GM12878 (cell line): ENCODE results near the gene DNAH5.

ENCODE experiments used
- CREB1 ChIP-seq: IDR thresholded peaks from 2 replicates; pipeline ENCODE4 v1.6.1; 2012; ENCODE audit warnings: low read depth, mild to moderate bottlenecking, inconsistent platforms
- POLR2AphosphoS5 ChIP-seq: IDR thresholded peaks from 2 replicates; pipeline ENCODE4 v1.6.1; 2011; ENCODE audit warnings: mild to moderate bottlenecking, low read length, inconsistent platforms

DNA sequence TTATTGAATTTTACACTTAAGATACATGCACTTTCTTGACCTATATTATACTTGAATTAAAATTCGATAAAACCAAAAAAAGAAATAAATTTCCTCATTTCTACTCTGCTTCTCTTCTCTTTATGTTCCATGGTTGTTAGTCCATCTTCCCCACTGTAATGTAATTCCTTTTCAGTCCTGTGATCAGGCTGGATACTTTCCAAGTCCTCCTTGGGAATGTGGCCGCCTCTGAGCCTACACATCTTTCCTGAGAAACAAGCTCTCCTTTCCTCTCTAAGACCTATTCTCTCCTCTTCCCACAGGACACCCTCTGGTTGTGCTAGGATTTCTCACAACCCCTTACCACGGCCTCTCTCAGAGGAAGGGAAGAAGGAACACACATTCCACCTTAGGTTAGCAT is 285.1 kb downstream of the DNAH5 start:
- no peak for TF ChIP-seq POLR2AphosphoS5
- no peak for TF ChIP-seq CREB1
